ENCODE data around the gene SGPP2. TPM values are rescaled to one million over a fixed set of nuclear protein-coding genes. Genes with fewer than 3 reads are reported as not detected.

The SGPP2 gene
- total and polyA plus RNA-seq, 2 of the 4 experiments (the other 2 are of a cell fraction) = not detected

DNA sequence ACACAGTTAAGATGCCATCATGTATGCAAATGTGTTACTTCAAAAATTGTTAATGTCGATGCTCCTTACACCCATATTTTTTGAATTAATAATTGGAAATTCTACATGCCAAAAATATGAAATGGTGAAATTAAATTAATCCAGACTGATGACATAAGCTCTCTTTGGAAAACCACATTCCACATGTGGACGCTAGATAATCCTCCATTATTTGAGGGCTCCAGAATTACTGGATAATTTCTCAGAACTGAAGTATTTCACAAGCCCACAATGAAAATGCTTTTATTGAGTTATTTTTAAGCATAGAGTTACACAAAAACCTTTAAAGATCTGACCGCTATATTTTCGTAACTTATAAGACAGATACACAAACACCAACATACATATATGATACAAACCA is 183.7 kb downstream of the SGPP2 start:
- CTCF ChIA-PET = no interaction called here
- intact Hi-C loops (cut with micrococcal nuclease) = no loop called here
- H3K79me1 ChIP-seq (ENCODE audit: low read depth in 1 of 2, low read length in 2 of 2) = peaks cover 0 to 8% of the 10 kb centered on the region in 2 experiments; a peak in 1 of 4 replicates
- H3K9me1 ChIP-seq (ENCODE audit: insufficient read depth, low read length) = no peaks in the 10 kb centered on the region
- H2BK20ac ChIP-seq (ENCODE audit: low read depth, low read length) = no peak overlapping the region
- no peak overlapping the region for H3K9ac ChIP-seq (ENCODE audit: low read depth, low read length)
- no peak overlapping the region for H4K91ac ChIP-seq (ENCODE audit: insufficient read depth, low read depth, low read length)
- no peaks in the 10 kb centered on the region for H3K4me1 ChIP-seq (ENCODE audit: control insufficient read depth, insufficient read depth, low read length)
- H3K18ac ChIP-seq (ENCODE audit: low read depth, low read length) = no peak overlapping the region
- POLR2A ChIA-PET (ENCODE audit: unreplicated experiment) = no interaction called here
- DNase-seq (no peak), ATAC-seq (ENCODE audit: low read depth) (no peak)
- in situ Hi-C loops (cut with MboI; ENCODE audit: low sequenced_read_pairs) = no loop called here
- H3K56ac ChIP-seq (ENCODE audit: extremely low read depth, insufficient read depth, low read length) = no peak overlapping the region
- no peak overlapping the region for H2AFZ ChIP-seq (replicated peaks; ENCODE audit: low read length, poor library complexity)
- H3K4me3 ChIP-seq (ENCODE audit: insufficient read depth, low read depth, low read length) = no peak overlapping the region
- H4K8ac ChIP-seq (ENCODE audit: low read depth in 2 of 2, low read length in 2 of 2) = no peak overlapping the region
- no peak overlapping the region for H3K4me2 ChIP-seq (ENCODE audit: low read depth, low read length)
- H3K27ac ChIP-seq (ENCODE audit: insufficient read depth, low read length) = no peak overlapping the region
- H3K23ac ChIP-seq (ENCODE audit: low read depth, low read length) = no peak overlapping the region
- no peak for TF ChIP-seq NFE2L2 (IDR thresholded peaks at IDR 0.05; ENCODE audit: low read depth, low read length)
- no peak for TF ChIP-seq MAZ (IDR thresholded peaks at IDR 0.05; ENCODE audit: borderline replicate concordance, low read depth, low read length)
- TF ChIP-seq RFX5 (IDR thresholded peaks at IDR 0.05; ENCODE audit: low read depth, low read length) = no peak
- no peak for TF ChIP-seq SMC3 (IDR thresholded peaks at IDR 0.05; ENCODE audit: low read depth, low read length)
- TF ChIP-seq CHD1 (IDR thresholded peaks at IDR 0.05; ENCODE audit: low read depth, low read length) = no peak
- no peak for TF ChIP-seq RCOR1 (IDR thresholded peaks at IDR 0.05; ENCODE audit: insufficient replicate concordance, low read length)
- TF ChIP-seq CEBPB (IDR thresholded peaks at IDR 0.05; ENCODE audit: low read depth, low read length) = no peak
- TF ChIP-seq, protein P1, sequence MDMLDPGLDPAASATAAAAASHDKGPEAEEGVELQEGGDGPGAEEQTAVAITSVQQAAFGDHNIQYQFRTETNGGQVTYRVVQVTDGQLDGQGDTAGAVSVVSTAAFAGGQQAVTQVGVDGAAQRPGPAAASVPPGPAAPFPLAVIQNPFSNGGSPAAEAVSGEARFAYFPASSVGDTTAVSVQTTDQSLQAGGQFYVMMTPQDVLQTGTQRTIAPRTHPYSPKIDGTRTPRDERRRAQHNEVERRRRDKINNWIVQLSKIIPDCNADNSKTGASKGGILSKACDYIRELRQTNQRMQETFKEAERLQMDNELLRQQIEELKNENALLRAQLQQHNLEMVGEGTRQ (IDR thresholded peaks at IDR 0.05; ENCODE audit: low read depth, low read length) = no peak
- no peak for TF ChIP-seq RAD21 (IDR thresholded peaks at IDR 0.05; ENCODE audit: low read length)
- TF ChIP-seq POLR2A (IDR thresholded peaks at IDR 0.05; ENCODE audit: low read depth, low read length) = no peak
- TF ChIP-seq, protein P2, sequence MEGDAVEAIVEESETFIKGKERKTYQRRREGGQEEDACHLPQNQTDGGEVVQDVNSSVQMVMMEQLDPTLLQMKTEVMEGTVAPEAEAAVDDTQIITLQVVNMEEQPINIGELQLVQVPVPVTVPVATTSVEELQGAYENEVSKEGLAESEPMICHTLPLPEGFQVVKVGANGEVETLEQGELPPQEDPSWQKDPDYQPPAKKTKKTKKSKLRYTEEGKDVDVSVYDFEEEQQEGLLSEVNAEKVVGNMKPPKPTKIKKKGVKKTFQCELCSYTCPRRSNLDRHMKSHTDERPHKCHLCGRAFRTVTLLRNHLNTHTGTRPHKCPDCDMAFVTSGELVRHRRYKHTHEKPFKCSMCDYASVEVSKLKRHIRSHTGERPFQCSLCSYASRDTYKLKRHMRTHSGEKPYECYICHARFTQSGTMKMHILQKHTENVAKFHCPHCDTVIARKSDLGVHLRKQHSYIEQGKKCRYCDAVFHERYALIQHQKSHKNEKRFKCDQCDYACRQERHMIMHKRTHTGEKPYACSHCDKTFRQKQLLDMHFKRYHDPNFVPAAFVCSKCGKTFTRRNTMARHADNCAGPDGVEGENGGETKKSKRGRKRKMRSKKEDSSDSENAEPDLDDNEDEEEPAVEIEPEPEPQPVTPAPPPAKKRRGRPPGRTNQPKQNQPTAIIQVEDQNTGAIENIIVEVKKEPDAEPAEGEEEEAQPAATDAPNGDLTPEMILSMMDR (conservative IDR thresholded peaks at IDR 0.05; ENCODE audit: low read depth, low read length) = no peak
- TF ChIP-seq, protein P3, sequence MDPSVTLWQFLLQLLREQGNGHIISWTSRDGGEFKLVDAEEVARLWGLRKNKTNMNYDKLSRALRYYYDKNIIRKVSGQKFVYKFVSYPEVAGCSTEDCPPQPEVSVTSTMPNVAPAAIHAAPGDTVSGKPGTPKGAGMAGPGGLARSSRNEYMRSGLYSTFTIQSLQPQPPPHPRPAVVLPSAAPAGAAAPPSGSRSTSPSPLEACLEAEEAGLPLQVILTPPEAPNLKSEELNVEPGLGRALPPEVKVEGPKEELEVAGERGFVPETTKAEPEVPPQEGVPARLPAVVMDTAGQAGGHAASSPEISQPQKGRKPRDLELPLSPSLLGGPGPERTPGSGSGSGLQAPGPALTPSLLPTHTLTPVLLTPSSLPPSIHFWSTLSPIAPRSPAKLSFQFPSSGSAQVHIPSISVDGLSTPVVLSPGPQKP (IDR thresholded peaks at IDR 0.05; ENCODE audit: borderline replicate concordance, low read depth, low read length) = no peak
- no peak for TF ChIP-seq FOS (IDR thresholded peaks at IDR 0.05; ENCODE audit: low read depth, low read length)
- TF ChIP-seq MAFK (IDR thresholded peaks at IDR 0.05; ENCODE audit: low read depth, low read length) = no peak
- no peak for TF ChIP-seq MXI1 (IDR thresholded peaks at IDR 0.05; ENCODE audit: borderline replicate concordance, low read depth, low read length)
- TF ChIP-seq BHLHE40 (IDR thresholded peaks at IDR 0.05; ENCODE audit: low read depth, low read length) = no peak
- no peaks in the 10 kb centered on the region for H3K9me3 ChIP-seq (ENCODE audit: control insufficient read depth, insufficient read depth, low read length)
- H3K36me3 ChIP-seq (ENCODE audit: control insufficient read depth, insufficient read depth, low read length) = peaks cover 3% of the 10 kb centered on the region
- dilution Hi-C loops (cut with HindIII; ENCODE audit: low sequenced_read_pairs, unreplicated experiment) = no loop called here
- H3K14ac ChIP-seq (replicated peaks; ENCODE audit: low read depth, low read length) = no peak overlapping the region
- no peak overlapping the region for H2BK5ac ChIP-seq (ENCODE audit: low read depth, low read length, poor library complexity, severe bottlenecking)
- H4K5ac ChIP-seq (ENCODE audit: low read depth, low read length) = no peak overlapping the region
- no peak overlapping the region for H3K4ac ChIP-seq (ENCODE audit: low read depth, low read length)
- H2AK9ac ChIP-seq (replicated peaks; ENCODE audit: low read depth, low read length, poor library complexity) = no peak overlapping the region
- no peak overlapping the region for H2BK120ac ChIP-seq (ENCODE audit: low read depth, low read length)
- no peak overlapping the region for H2AK5ac ChIP-seq (ENCODE audit: low read depth, low read length)
- H2BK15ac ChIP-seq (ENCODE audit: low read depth, low read length) = no peak overlapping the region
- no TSS peak for BruUV-seq (replicated peaks)
- no CpG with 5 or more reads among the region's 4 CpGs for WGBS, 2 experiments (ENCODE audit: extremely low coverage in 2 of 2, insufficient read length in 1 of 2)
- H4K20me1 ChIP-seq (ENCODE audit: insufficient read depth, low read length) = no peaks in the 10 kb centered on the region
- no peaks in the 10 kb centered on the region for H3K27me3 ChIP-seq (ENCODE audit: control insufficient read depth, insufficient read depth, low read length)

All from IMR-90 (cell line).